ENCODE results near the gene FNIP2.

- no peak for TF ChIP-seq CTCF (conservative IDR thresholded peaks at IDR 0.05; ENCODE audit: low read depth, low read length)
- no peak for TF ChIP-seq EZH2phosphoT487 (IDR thresholded peaks at IDR 0.05; ENCODE audit: borderline replicate concordance, low read length)
- TF ChIP-seq EZH2 (IDR thresholded peaks at IDR 0.05; ENCODE audit: low read length, unreplicated experiment) = no peak
Observed at GRCh38 chr4:158837527-158838141, 68.8 kb downstream of the FNIP2 start.

All from PC-3 (cell line).